Measurements from ENCODE around the gene PDE11A. TPM values are rescaled to one million over a fixed set of nuclear protein-coding genes. Genes with fewer than 3 reads are reported as not detected.
"Not testable (repeated sequence)": the region's sequence is repeated elsewhere in the genome, so short reads cannot be mapped to it uniquely, and the experiment has no call there.

PDE11A gene
- total RNA-seq, 1 donor from 2014 or later, result not detected

DNA sequence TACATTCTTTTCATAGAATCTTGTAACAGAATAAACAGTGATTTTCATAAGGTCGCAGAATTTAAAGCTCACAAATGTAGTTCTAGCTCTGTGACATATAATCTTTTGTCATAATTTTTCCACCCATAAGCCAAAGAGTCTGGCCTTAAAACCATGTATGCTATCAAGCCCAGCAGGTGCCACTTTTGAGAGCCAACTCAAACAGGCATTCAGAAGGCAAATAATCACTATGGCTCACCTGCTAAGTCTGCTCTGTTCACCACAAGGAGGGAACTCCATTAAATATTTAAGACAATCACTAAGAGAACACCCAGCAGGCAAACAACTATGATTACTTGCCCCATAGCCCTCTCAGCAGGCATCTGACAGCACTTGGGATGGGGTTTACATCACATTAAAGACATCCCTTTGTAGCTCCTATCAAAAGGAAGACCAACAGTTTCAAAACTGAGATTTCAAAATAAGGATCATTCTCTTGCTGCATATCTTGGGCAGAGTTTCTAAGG lies 241.6 kb downstream of the PDE11A start:
- DNase-seq (ENCODE audit: extremely low read depth, low read depth, low spot score), result no peak

DNA sequence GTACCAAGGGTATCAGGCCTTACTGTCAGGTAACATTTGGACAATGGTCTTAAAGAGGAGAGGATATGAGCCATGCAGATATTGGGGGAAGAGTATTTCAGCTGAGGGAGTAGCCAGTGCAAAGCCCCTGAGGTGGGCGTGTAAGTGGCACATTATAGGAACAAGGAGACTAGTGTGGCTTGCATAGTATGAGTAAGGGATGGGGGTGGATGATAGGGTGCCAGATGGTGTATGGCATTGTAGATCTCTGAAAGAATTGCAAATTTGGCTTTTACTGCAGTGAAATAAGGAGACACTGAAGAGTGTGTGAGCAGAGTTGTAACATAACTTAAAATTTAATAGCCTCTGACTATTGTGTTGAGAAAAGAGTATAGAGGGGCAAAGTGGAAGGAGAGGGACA lies 244.0 kb downstream of the PDE11A start:
- DNase-seq (ENCODE audit: extremely low read depth, low read depth, low spot score), result no peak

- no peak for DNase-seq (ENCODE audit: extremely low read depth, low read depth, low spot score)
Observed at GRCh38 chr2:177826897-177827296, 245.7 kb downstream of the PDE11A start.

GRCh38 chr2:177822941-177823340 lies 249.6 kb downstream of the PDE11A start:
- DNase-seq (ENCODE audit: extremely low read depth, low read depth, low spot score), result no peak

GRCh38 chr2:177818412-177818811 lies 254.2 kb downstream of the PDE11A start:
- no peak for DNase-seq (ENCODE audit: extremely low read depth, low read depth, low spot score)

- DNase-seq (ENCODE audit: extremely low read depth, low read depth, low spot score), result no peak
Observed at GRCh38 chr2:177817300-177817699, 255.3 kb downstream of the PDE11A start.

- no peak for DNase-seq (ENCODE audit: extremely low read depth, low read depth, low spot score)
Observed at GRCh38 chr2:177816766-177817165, 255.8 kb downstream of the PDE11A start.

DNA sequence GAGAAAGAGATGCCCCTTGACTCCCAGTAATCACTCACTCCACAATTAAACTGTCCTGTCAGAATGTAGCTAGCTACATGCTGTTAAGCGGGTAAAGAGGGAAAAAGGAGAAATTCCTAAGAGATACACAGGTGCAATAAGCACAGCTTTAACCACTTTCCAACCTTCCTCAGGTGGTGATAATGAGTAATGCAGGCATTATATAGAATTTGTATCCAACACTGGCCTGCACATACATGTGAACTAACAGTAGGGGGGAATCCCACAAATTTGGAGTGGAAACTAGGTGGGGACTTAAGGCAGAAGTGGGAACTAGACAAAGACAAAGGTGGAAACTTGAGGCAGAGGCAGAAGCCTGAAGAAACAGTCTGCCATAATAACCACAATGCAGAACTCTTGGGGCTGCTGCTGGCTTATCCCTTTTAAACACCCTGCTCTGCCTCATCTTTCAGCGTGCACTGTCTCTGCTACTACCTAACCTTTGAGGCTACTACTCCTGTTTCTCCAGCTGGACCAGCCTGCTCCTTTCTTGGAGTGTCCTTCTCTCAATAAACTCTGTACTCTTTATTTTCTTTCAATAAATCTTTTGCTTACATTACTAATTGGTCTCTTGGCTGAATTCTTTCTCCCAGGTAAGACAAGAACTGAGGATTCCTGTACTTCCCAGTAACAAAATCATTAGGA lies 259.7 kb downstream of the PDE11A start:
- no peak for DNase-seq (ENCODE audit: extremely low read depth, low read depth, low spot score)

DNA sequence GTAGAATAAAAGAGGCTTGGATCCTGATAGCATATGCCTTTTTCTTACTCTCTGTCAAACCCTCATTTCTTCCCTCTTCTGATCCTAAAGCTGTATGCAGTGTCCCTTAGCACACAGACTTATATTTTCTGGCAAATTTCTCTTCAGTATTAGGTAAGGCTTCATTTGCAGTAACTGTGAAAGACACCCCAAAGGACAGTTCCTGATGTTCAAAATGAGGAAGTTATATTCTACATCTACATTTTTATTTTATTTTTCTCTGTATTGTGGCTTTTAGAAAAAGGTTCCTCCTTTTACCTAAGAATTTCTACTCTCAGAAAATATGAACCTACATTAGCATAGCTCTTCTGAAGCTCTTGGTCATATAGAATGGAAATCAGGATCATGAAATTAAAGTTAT lies 261.7 kb downstream of the PDE11A start:
- DNase-seq (ENCODE audit: extremely low read depth, low read depth, low spot score), result no peak

DNA sequence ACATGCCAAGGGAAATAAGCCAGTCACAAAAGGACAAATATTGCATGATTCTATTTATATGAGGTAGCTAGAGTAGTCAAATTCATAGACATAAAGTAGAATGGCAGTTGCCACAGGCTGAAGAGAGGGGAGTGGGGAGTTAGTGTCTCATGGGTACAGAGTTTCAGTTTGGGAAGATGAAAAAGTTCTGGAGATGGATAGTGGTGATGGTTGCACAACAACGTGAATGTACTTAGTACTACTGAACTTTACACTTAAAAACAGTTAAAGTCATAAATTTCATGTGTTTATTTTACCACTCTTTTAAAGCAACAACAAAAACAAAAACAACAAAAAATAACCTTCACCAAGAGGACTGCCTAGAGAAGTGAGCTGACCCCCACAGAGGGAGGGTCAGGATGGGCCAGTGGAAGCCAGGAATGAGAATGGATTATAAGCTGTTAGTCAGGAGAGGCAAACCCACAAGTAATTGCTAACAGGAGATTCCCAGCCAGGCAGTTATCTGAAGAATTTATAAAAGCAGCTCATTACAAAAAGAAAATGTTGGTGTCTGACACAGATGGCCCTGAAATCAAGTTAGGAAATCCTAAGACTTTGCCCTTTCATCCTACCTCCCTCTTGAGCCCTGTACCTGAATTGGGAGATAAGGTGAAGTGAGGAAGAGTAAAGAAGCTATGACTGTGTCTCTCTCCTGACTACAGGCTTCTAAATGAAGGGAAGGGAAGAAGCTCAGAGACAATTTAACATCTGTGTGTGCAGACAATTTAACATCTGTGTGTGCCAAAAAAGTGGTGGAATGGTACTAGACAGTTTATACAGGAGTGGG lies 263.4 kb downstream of the PDE11A start:
- no peak for DNase-seq (ENCODE audit: extremely low read depth, low read depth, low spot score)

DNA sequence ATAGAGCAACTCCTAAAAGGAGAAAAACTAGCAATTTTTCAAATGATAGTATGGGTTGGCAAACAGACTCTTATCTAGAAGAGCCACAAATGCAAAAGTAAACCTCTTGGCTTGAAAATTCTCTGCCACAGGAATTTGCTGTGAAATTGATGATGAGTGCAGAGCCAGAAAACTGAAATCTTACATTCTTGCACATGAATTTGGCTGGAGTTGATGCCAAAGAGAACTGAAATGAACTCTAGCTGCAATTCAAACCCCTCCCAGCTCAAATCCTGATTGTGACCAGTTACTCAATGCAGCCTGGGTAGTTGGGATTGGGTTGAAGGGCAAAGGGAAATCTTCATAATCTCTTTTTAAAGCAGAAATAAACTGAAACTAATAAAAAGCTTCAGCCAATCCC lies 266.6 kb downstream of the PDE11A start:
- no peak for DNase-seq (ENCODE audit: extremely low read depth, low read depth, low spot score)

- no peak for DNase-seq (ENCODE audit: extremely low read depth, low read depth, low spot score)
Observed at GRCh38 chr2:177799531-177799930, 273.0 kb downstream of the PDE11A start.

- DNase-seq (ENCODE audit: extremely low read depth, low read depth, low spot score), result no peak
Observed at GRCh38 chr2:177797808-177798207, 274.8 kb downstream of the PDE11A start.

DNA sequence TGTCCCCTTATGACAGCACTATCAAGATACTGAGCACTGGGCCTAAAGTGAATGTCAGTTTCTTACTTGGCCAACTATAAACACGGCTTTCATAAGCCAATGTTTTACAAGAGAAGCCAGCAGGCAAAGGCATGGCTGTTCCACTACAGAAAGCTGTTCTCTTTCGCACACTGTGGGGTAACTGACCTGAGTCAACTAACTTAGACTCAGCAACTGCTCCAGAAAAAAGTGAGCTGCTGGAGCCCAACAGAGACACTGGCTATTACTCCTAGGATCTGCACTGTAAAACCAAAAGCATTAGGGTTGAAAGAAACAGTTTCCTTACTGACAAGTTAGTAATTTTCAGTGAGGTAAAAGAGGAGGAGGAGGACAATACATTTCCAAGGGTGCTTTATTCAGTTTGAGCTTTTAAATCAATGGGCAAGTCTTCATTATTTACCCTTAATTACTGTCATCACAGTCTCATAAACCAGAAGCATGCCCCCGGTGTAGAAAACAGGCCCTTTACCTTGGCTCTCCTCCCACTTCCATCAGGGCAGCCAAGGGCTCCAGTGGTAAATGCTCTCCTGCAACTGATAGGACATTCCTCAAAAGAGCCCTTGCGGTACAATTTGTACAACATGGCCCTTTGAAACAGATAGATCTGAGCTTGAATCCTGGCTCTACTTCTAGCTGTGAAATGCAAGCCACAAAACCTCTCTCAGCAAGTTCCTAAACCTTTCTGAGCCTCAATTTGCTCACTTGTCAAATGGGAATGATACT lies 275.7 kb downstream of the PDE11A start:
- DNase-seq (ENCODE audit: extremely low read depth, low read depth, low spot score), result no peak

DNA sequence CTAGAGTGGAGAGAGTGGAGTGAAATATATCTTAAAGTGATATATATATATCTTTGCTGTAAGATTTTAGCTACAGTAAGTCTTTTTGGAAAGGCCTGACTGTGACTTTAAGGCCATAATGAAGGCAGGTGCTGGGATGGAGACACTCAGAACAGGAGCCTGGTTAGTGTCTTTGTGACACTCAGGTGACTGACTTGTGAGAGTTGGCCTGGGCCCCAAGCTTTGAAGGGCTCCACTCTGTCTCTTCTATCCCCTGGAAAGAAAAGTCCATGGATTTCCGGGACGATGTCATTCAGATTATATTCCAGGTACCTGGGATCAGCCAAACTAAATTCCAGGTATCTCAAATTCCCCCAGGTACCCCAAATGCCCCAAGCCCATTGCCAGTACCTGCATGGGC lies 276.6 kb downstream of the PDE11A start:
- no peak for DNase-seq (ENCODE audit: extremely low read depth, low read depth, low spot score)

DNA sequence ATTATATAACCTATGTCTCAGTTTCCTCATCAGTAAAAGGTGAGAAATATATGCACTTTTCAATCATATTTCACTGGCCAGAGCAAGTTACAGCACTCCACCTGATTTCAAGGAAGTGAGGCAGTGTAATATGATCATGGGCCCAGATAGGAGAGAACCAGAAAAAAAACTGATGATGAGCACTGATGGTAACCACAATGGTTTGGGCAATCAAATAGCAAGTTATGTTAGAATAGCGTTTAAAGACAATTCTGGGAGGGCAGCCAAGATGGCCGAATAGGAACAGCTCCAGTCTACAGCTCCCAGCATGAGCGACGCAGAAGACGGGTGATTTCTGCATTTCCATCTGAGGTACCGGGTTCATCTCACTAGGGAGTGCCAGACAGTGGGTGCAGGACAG lies 287.4 kb downstream of the PDE11A start:
- DNase-seq (ENCODE audit: extremely low read depth, low read depth, low spot score), result not testable (repeated sequence)

- DNase-seq (ENCODE audit: extremely low read depth, low read depth, low spot score), result no peak
Observed at GRCh38 chr2:177784745-177785067, 287.9 kb downstream of the PDE11A start.

DNA sequence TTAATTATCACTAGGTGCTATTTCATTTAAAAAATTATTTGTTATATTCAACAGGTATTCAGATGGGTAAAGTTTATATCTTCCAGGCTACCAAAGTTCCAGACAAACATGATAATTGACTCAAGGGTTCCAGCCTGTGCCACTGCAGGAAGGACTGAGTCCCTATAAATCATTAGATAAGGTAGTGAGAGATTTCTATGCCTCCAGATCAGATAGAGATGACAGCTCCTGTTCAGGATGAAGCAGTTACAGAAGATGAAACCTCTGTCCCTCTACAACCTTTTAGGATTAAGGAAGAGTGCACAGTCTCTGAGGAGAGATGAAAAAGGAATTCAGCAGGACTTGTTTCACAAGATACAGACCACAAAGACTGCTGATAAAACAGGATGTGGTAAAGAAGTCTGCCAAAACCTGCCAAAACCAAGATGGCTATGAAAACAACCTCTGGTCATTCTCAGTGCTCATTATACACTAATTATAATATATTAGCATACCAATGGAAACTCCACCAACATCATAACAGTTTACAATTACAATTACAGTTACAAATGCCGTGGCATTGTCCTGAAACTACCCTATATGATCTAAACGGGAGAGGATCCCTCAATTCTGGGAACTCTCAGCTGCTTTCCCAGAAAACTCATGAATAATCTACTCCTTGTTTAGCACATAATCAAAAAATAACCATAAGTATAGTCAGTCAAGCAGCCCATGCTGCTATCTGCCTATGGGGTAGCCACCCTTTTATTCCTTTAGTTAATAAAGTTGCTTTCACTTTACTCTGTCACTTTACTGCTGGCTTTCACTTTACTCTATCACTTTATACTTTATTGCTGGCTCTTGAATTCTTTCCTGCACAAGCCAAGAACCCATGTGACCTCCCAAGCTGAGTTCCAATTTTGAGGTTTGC lies 288.5 kb downstream of the PDE11A start:
- DNase-seq (ENCODE audit: extremely low read depth, low read depth, low spot score), result no peak

DNA sequence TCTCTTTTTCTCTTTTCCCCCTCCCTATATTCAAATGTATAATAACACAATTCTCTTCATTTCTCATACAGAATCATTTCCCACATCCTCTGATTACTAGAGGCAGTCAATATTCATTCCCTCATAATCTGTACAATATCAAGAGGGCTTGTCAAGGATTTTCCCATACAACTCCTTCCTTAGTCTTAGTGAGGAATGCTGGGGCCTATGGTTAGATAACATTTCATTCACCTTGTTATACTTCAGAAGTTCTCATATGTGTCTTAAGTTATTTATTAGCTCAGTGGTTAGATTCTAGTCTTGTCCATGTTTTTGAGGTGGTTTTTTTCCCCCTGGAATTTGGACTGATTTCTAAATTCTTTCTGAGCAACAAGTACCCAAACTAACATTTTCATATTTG lies 289.5 kb downstream of the PDE11A start:
- no peak for DNase-seq (ENCODE audit: extremely low read depth, low read depth, low spot score)

GRCh38 chr2:177782613-177783012 lies 290.0 kb downstream of the PDE11A start:
- no peak for DNase-seq (ENCODE audit: extremely low read depth, low read depth, low spot score)

All from glomerular endothelial cell (primary cell).